ENCODE measurements around the gene CHAMP1.

DNA sequence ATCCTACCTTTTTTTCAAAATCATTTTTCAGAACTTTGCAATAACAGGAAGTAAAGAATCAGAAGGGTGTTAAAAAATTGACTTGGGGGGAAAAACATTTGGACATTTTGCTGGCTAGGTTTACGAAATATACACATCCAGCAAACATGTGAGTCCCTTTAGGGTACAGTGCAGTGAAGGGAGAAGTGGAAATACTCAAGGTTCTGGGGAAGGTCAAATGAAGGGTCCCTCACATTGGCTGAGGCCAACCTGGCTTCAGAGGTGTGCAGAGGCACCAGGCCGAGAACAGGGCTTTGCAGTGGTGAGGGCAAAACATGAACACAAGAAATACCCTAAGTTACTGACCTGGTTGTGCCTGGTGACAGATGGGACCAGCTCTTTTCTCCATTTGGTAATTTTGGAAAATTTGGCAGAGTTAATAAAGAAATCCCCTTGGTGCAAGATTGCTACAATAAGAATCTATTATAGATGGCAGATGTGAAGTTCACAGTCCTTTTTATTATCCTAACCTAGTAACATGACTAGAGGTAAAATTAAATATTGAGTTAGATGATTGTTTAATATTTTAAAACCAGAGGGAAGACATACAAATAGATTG lies 34.4 kb upstream of the CHAMP1 start:
- TF ChIP-seq, protein P1, sequence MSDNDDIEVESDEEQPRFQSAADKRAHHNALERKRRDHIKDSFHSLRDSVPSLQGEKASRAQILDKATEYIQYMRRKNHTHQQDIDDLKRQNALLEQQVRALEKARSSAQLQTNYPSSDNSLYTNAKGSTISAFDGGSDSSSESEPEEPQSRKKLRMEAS (IDR thresholded peaks at IDR 0.05) = no peak
- TF ChIP-seq CEBPB (IDR thresholded peaks at IDR 0.05) = no peak
- TF ChIP-seq, protein P2, sequence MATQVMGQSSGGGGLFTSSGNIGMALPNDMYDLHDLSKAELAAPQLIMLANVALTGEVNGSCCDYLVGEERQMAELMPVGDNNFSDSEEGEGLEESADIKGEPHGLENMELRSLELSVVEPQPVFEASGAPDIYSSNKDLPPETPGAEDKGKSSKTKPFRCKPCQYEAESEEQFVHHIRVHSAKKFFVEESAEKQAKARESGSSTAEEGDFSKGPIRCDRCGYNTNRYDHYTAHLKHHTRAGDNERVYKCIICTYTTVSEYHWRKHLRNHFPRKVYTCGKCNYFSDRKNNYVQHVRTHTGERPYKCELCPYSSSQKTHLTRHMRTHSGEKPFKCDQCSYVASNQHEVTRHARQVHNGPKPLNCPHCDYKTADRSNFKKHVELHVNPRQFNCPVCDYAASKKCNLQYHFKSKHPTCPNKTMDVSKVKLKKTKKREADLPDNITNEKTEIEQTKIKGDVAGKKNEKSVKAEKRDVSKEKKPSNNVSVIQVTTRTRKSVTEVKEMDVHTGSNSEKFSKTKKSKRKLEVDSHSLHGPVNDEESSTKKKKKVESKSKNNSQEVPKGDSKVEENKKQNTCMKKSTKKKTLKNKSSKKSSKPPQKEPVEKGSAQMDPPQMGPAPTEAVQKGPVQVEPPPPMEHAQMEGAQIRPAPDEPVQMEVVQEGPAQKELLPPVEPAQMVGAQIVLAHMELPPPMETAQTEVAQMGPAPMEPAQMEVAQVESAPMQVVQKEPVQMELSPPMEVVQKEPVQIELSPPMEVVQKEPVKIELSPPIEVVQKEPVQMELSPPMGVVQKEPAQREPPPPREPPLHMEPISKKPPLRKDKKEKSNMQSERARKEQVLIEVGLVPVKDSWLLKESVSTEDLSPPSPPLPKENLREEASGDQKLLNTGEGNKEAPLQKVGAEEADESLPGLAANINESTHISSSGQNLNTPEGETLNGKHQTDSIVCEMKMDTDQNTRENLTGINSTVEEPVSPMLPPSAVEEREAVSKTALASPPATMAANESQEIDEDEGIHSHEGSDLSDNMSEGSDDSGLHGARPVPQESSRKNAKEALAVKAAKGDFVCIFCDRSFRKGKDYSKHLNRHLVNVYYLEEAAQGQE (IDR thresholded peaks at IDR 0.05; ENCODE audit: low read depth) = no peak

Data from Ishikawa (cell line).